H7 (cell line): ENCODE measurements around the gene HMG20A. TPM values are rescaled to one million over a fixed set of nuclear protein-coding genes. Genes with fewer than 3 reads are reported as not detected.

Experiments used
- DNase-seq: peaks from one replicate; pipeline ENCODE4 v3.0.0; 2012
- H3K27me3 ChIP-seq: 2 replicates; pipeline ENCODE4 v1.6.0; 2011; ENCODE audit warnings: mild to moderate bottlenecking, low read length; ENCODE audit not compliant: control insufficient read depth, insufficient read depth
- H3K36me3 ChIP-seq: replicated peaks from 2 replicates; pipeline ENCODE4 v1.5.1; 2011; ENCODE audit warnings: low read length; ENCODE audit not compliant: control insufficient read depth, insufficient read depth
- H3K4me3 ChIP-seq: 2 replicates; pipeline ENCODE4 v1.5.1; 2011; ENCODE audit warnings: low read depth, mild to moderate bottlenecking, control low read depth, low read length, moderate library complexity; ENCODE audit not compliant: insufficient read depth
- total RNA-seq: library from RNA; depleted of rRNA; stranded (reverse); fragments of >200 nt; shearing (Covaris generic); gene quantifications from 2 replicates; pipeline ENCODE4 v1.2.3, GENCODE V29; 2014

The HMG20A gene
- total RNA-seq, 1 experiment from 2014 or later: 41.0 TPM

- no peak overlapping the region for H3K4me3 ChIP-seq
- peaks cover 1% of the 10 kb centered on the region; the same call in 1 of the 2 replicates for H3K36me3 ChIP-seq
- DNase-seq: no peak
- no peaks in the 10 kb centered on the region for H3K27me3 ChIP-seq
Measured at GRCh38 chr15:77486542-77487468, 66.1 kb downstream of the HMG20A start.

- H3K4me3 ChIP-seq: no peak overlapping the region
- H3K27me3 ChIP-seq: no peaks in the 10 kb centered on the region
- no peak for DNase-seq
- peaks cover 1% of the 10 kb centered on the region; the same call in 1 of the 2 replicates for H3K36me3 ChIP-seq
Measured at GRCh38 chr15:77487469-77487842, 66.8 kb downstream of the HMG20A start.

GRCh38 chr15:77487888-77488287 is 67.2 kb downstream of the HMG20A start:
- no peak overlapping the region for H3K4me3 ChIP-seq
- no peaks in the 10 kb centered on the region for H3K27me3 ChIP-seq
- no peak for DNase-seq
- peaks cover 1% of the 10 kb centered on the region; the same call in 1 of the 2 replicates for H3K36me3 ChIP-seq

- no peak for DNase-seq
- H3K27me3 ChIP-seq: no peaks in the 10 kb centered on the region
- H3K4me3 ChIP-seq: no peak overlapping the region
- no peaks in the 10 kb centered on the region for H3K36me3 ChIP-seq
Measured at GRCh38 chr15:77489647-77490046, 69.0 kb downstream of the HMG20A start.

GRCh38 chr15:77493324-77493907 is 72.7 kb downstream of the HMG20A start:
- H3K27me3 ChIP-seq: no peaks in the 10 kb centered on the region
- no peak for DNase-seq
- H3K36me3 ChIP-seq: no peaks in the 10 kb centered on the region
- no peak overlapping the region for H3K4me3 ChIP-seq

- no peaks in the 10 kb centered on the region for H3K36me3 ChIP-seq
- no peak overlapping the region for H3K4me3 ChIP-seq
- no peak for DNase-seq
- no peaks in the 10 kb centered on the region for H3K27me3 ChIP-seq
Measured at GRCh38 chr15:77494073-77494867, 73.6 kb downstream of the HMG20A start.

GRCh38 chr15:77494964-77495363 is 74.3 kb downstream of the HMG20A start:
- Histone ChIP-seq H3K27me3 (no peaks in the 10 kb centered on the region), H3K4me3 (no peak overlapping the region), H3K36me3 (no peaks in the 10 kb centered on the region)
- no peak for DNase-seq

- H3K36me3 ChIP-seq: no peaks in the 10 kb centered on the region
- H3K27me3 ChIP-seq: no peaks in the 10 kb centered on the region
- no peak overlapping the region for H3K4me3 ChIP-seq
- no peak for DNase-seq
Measured at GRCh38 chr15:77495838-77496596, 75.3 kb downstream of the HMG20A start.

GRCh38 chr15:77496715-77497109 is 76.0 kb downstream of the HMG20A start:
- Histone ChIP-seq H3K4me3 (no peak overlapping the region), H3K27me3 (no peaks in the 10 kb centered on the region)
- peak; percentile 90 for DNase-seq

GRCh38 chr15:77497110-77497737 is 76.5 kb downstream of the HMG20A start:
- DNase-seq: peak; percentile 55
- Histone ChIP-seq H3K27me3 (no peaks in the 10 kb centered on the region), H3K36me3 (no peaks in the 10 kb centered on the region), H3K4me3 (no peak overlapping the region)

More at GRCh38 chr15:77496715-77497109, 76.0 kb downstream of the HMG20A start:
- no peaks in the 10 kb centered on the region for H3K36me3 ChIP-seq

- Histone ChIP-seq H3K27me3 (no peaks in the 10 kb centered on the region), H3K36me3 (no peaks in the 10 kb centered on the region), H3K4me3 (no peak overlapping the region)
- DNase-seq: peak; percentile 19
Measured at GRCh38 chr15:77497942-77498361, 77.3 kb downstream of the HMG20A start.

GRCh38 chr15:77499087-77499760 is 78.5 kb downstream of the HMG20A start:
- no peaks in the 10 kb centered on the region for H3K27me3 ChIP-seq
- H3K36me3 ChIP-seq: no peaks in the 10 kb centered on the region
- no peak overlapping the region for H3K4me3 ChIP-seq
- peak; percentile 38 for DNase-seq

GRCh38 chr15:77500989-77501388 is 80.3 kb downstream of the HMG20A start:
- no peak for DNase-seq
- Histone ChIP-seq H3K36me3 (no peaks in the 10 kb centered on the region), H3K27me3 (no peaks in the 10 kb centered on the region), H3K4me3 (no peak overlapping the region)
